Gastrocnemius medialis (tissue), 4 donors: ENCODE data around the gene PIGM. TPM values are rescaled to one million over a fixed set of nuclear protein-coding genes. Genes with fewer than 3 reads are reported as not detected.

Experiments used
- ATAC-seq, 2 donors: fragments of 150-250 bp; one replicate each; pipeline ENCODE4 v1.9.1; 2016
- DNase-seq, 2 donors: peaks; one replicate each; pipeline ENCODE4 v3.0.0-alpha.2; 2019
- H3K27ac ChIP-seq, 4 donors: fragments of 200-600 bp; sonication (generic); 1 replicate in 1 of 4; 2 replicates in 3 of 4; pipeline ENCODE4 v1.5.1; 2016 to 2018; ENCODE audit warnings: mild to moderate bottlenecking in 2 of 4, moderate library complexity in 1 of 4
- H3K27me3 ChIP-seq, 3 donors: fragments of 200-600 bp; sonication (generic) in 2 of 3; 1 replicate in 1 of 3; 2 replicates in 2 of 3; pipeline versions ENCODE4 v1.5.1 to v1.6.0; 2016 to 2019; ENCODE audit warnings: mild to moderate bottlenecking in 1 of 3, moderate library complexity in 1 of 3
- H3K36me3 ChIP-seq, 2 donors: fragments of 200-600 bp; sonication (generic) in 1 of 2; one replicate each; pipeline ENCODE4 v1.5.1; 2017 to 2018
- H3K4me1 ChIP-seq, 2 donors: fragments of 200-600 bp; sonication (generic) in 1 of 2; one replicate each; pipeline ENCODE4 v1.5.1; 2016 to 2017; ENCODE audit warnings: mild to moderate bottlenecking in 2 of 2
- H3K4me3 ChIP-seq, 4 donors: fragments of 200-600 bp; sonication (generic) in 3 of 4; 1 replicate in 1 of 4; 2 replicates in 3 of 4; pipeline ENCODE4 v1.5.1; 2016 to 2019; ENCODE audit warnings: mild to moderate bottlenecking in 2 of 4
- H3K9me3 ChIP-seq, 3 donors: fragments of 200-600 bp; sonication (generic) in 2 of 3; 1 replicate in 1 of 3; 2 replicates in 2 of 3; pipeline ENCODE4 v1.5.1; 2016 to 2019
- CTCF ChIP-seq, 5 experiments: fragments of 450-650 bp in 3 of 5; fragments of 200-600 bp in 2 of 5; sonication (generic) in 2 of 5; IDR thresholded peaks in 4 of 5; conservative IDR thresholded peaks in 1 of 5; 1 replicate in 4 of 5; 2 replicates in 1 of 5; pipeline ENCODE4 v1.5.1; 2016 to 2019; ENCODE audit warnings: antibody characterized with exemption in 5 of 5, mild to moderate bottlenecking in 3 of 5, moderate library complexity in 3 of 5
- POLR2A ChIP-seq, 2 donors: fragments of 450-650 bp; IDR thresholded peaks; one replicate each; pipeline ENCODE4 v1.6.1; 2017; ENCODE audit warnings: antibody characterized with exemption in 2 of 2, mild to moderate bottlenecking in 2 of 2, moderate library complexity in 2 of 2
- in situ Hi-C, 4 donors: fragments of 200-750 bp; cut with MboI; loops; one replicate each; pipeline versions ENCODE4 v1.15.0 to v1.8.0; 2017; ENCODE audit warnings: low sequenced_read_pairs in 4 of 4
- intact Hi-C: fragments of 100-400 bp; cut with DNase I; formaldehyde crosslinking; loops from one replicate; pipeline ENCODE4 v1.15.1; 2023; ENCODE audit warnings: low total_unique reads
- total RNA-seq, 4 donors: library from RNA; depleted of rRNA; stranded (reverse); fragments of >200 nt; gene quantifications; one replicate each; pipeline versions ENCODE4 v1.1.0 to v1.2.3, GENCODE V29; 2016

The PIGM gene
- total RNA-seq, 4 donors from 2014 or later: 0.55 to 0.75 (median 0.72) TPM

DNA sequence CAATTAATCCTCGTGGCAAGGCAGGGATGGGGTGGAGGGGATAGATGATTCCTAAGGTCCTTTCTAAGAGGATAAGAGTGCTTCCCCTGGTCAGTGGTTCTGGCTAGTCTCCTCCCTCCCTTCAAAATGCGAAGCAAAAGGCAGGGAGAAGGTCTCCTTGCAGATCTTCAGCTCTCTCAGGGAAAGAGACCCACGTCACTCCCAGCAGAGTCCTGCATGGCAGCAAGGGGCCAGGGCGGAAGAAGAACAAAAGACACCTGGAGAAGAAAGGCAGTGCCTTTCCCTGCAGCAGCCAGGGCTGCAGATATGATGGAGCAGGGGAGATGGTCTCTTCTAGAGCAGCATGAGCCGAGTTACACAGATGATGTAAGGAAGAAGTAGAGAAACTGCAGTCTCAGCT lies 48.1 kb downstream of the PIGM start:
- intact Hi-C loops (no loop called here), in situ Hi-C loops (no loop called here)
- no peak overlapping the region for H3K4me3 ChIP-seq
- H3K36me3 ChIP-seq: no peaks in the 10 kb centered on the region
- no peaks in the 10 kb centered on the region for H3K4me1 ChIP-seq
- peaks cover 0 to 11% (median 8%) of the 10 kb centered on the region in 3 donors for H3K27me3 ChIP-seq
- no peak for DNase-seq
- no peak overlapping the region for H3K27ac ChIP-seq
- no peaks in the 10 kb centered on the region for H3K9me3 ChIP-seq
- no peak for ATAC-seq
- TF ChIP-seq CTCF (IDR thresholded peaks at IDR 0.05 in 4 of 5, conservative IDR thresholded peaks at IDR 0.05 in 1 of 5) (no peak), POLR2A (IDR thresholded peaks at IDR 0.05) (no peak)

GRCh38 chr1:159982280-159982679 lies 49.5 kb downstream of the PIGM start:
- H3K4me3 ChIP-seq: no peak overlapping the region
- no peaks in the 10 kb centered on the region for H3K9me3 ChIP-seq
- no peak overlapping the region for H3K27ac ChIP-seq
- no peaks in the 10 kb centered on the region for H3K4me1 ChIP-seq
- H3K36me3 ChIP-seq: no peaks in the 10 kb centered on the region
- DNase-seq: no peak
- TF ChIP-seq CTCF (IDR thresholded peaks at IDR 0.05 in 4 of 5, conservative IDR thresholded peaks at IDR 0.05 in 1 of 5) (no peak), POLR2A (IDR thresholded peaks at IDR 0.05) (no peak)
- ATAC-seq: no peak
- intact Hi-C loops (no loop called here), in situ Hi-C loops (no loop called here)
- H3K27me3 ChIP-seq: peaks cover 0 to 8% (median 7%) of the 10 kb centered on the region in 3 donors

GRCh38 chr1:159981351-159982055 lies 50.3 kb downstream of the PIGM start:
- intact Hi-C loops: no loop called here

DNA sequence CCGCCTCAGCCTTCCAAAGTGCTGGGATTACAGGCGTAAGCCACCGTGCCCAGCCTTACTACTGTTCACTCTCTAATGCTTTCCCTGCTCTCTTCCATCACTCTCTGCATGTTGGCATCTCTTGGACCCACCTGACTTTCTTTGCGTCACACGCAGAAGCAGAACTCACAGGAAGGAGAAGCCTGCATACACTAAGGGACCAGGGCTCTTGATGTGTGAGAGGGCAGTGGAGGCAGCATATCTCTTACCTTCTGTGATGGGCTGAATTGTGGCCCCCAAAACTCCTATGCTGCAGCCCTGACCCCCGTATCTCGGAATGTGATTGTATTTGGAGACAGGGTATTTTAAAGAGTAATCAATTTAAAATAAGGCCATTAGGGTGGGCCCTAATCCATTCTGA lies 51.0 kb downstream of the PIGM start:
- no peaks in the 10 kb centered on the region for H3K4me1 ChIP-seq
- in situ Hi-C loops: no loop called here
- H3K27me3 ChIP-seq: peaks cover 0 to 8% (median 0%) of the 10 kb centered on the region in 3 donors
- H3K27ac ChIP-seq: no peak overlapping the region
- no peak overlapping the region for H3K4me3 ChIP-seq
- intact Hi-C loops: no loop called here
- TF ChIP-seq CTCF (IDR thresholded peaks at IDR 0.05 in 4 of 5, conservative IDR thresholded peaks at IDR 0.05 in 1 of 5) (no peak), POLR2A (IDR thresholded peaks at IDR 0.05) (no peak)
- no peak for ATAC-seq
- H3K9me3 ChIP-seq: no peaks in the 10 kb centered on the region
- DNase-seq: no peak
- H3K36me3 ChIP-seq: no peaks in the 10 kb centered on the region

More at GRCh38 chr1:159981351-159982055, 50.3 kb downstream of the PIGM start:
- in situ Hi-C loops: no loop called here
- H3K27ac ChIP-seq: no peak overlapping the region
- DNase-seq (no peak), ATAC-seq (no peak)
- peaks cover 0 to 8% (median 1%) of the 10 kb centered on the region in 3 donors for H3K27me3 ChIP-seq
- H3K36me3 ChIP-seq: no peaks in the 10 kb centered on the region
- no peaks in the 10 kb centered on the region for H3K9me3 ChIP-seq
- no peak overlapping the region for H3K4me3 ChIP-seq
- TF ChIP-seq CTCF (IDR thresholded peaks at IDR 0.05 in 4 of 5, conservative IDR thresholded peaks at IDR 0.05 in 1 of 5): no peak
- TF ChIP-seq POLR2A (IDR thresholded peaks at IDR 0.05): no peak
- H3K4me1 ChIP-seq: no peaks in the 10 kb centered on the region
